ENCODE results near the gene RPL11.
"Not testable (repeated sequence)": the region's sequence is repeated elsewhere in the genome, so short reads cannot be mapped to it uniquely, and the experiment has no call there.

Gene RPL11

DNA sequence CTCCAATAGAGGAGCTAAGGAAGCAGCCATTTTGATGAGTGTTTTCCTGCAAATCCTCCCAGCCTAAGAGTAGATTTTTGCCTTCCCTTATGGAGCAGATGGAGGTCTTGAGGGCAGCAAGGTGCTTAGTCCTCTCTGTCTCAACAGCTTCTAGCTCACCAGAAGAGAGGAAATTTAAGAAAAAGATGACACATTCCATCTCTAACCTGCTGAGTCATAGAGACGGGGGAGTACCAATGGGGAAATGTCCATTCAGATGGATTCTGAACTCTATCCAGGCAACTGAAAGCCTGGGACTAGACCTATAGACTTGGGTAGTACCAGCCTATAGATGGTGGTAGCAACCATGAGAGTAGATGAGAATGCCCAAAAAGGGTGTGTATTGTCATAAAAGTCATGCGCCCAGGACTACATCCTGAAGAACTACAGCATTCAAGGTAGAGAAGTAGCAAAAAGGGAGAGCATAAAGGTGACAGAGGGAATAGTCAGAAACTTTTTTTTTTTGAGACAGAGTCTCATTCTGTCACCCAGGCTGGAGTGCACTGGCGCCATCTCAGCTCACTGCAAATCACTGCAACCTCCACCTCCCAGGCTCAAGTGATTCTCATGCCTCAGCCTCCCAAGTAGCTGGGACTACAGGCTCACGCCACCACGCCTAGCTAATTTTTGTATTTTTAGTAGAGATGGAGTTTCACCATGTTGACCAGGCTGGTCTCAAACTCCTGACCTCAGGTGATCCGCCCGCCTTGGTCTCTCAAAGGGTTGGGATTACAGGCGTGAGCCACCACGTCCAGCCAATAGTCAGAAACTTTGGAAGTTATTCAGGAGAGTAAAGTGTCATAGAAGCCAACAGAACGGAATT lies 41.0 kb downstream of the RPL11 start:
- Histone ChIP-seq H3K9me3 (ENCODE audit: control insufficient read depth, insufficient read depth, low read length) (no peaks in the 10 kb centered on the region), H3K9ac (ENCODE audit: low read depth, low read length) (no peak overlapping the region), H3K36me3 (ENCODE audit: insufficient read depth, low read length) (no peaks in the 10 kb centered on the region), H3K4me1 (ENCODE audit: insufficient read depth, low read length) (no peaks in the 10 kb centered on the region)

DNA sequence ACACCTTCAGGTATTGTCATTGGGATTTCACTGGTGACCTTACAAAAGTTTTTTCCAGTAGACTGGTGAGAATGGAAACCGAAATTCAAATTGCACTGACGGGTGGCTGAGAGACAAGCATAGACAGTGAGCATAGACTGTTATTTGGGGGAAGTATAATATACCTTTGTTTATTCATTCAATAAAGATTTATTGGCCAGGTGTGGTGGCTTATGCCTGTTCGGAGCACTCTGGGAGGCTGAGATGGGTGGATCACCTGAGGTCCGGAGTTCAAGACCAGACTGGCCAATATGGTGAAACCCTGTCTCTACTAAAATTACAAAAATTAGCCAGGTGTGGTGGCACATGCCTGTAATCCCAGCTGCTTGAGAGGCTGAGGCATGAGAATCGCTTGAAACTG lies 41.7 kb downstream of the RPL11 start:
- H3K4me1 ChIP-seq (ENCODE audit: insufficient read depth, low read length); H3K9ac ChIP-seq (ENCODE audit: low read depth, low read length); H3K36me3 ChIP-seq (ENCODE audit: insufficient read depth, low read length); H3K9me3 ChIP-seq (ENCODE audit: control insufficient read depth, insufficient read depth, low read length): not testable (repeated sequence)

DNA sequence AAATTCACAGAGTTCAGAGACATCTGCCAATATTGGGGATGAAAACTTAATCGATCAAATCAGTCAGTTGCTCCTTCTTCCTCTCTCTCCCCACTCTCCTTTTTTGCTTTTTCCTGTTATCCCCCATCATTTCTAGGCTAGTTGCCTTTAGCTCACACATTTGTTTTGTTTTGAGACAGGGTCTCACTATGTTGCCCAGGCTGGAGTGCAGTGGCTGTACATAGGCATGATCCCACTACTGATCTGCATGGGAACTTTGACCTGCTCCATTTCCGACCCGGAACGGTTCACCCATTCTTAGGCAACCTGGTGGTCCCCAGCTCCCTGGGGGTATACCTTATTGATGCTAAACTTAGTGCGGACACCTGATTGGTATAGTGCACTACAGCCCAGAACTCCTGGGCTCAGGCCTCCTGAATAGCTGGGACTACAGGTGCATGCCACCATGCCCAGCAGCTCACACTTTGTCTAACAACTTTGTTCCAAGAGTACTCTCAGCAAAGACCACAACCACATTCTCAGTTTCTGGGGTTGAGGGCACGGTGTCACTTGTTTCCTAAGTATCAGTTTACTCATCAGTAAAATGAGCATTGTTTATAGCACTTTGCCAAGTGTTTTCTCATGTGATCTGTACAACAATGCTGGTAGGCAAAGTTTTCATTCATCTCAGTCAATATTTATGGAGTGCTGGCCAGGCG lies 45.0 kb downstream of the RPL11 start:
- no peaks in the 10 kb centered on the region for H3K9me3 ChIP-seq (ENCODE audit: control insufficient read depth, insufficient read depth, low read length)
- no peaks in the 10 kb centered on the region for H3K36me3 ChIP-seq (ENCODE audit: insufficient read depth, low read length)
- no peak overlapping the region for H3K9ac ChIP-seq (ENCODE audit: low read depth, low read length)
- H3K4me1 ChIP-seq (ENCODE audit: insufficient read depth, low read length): no peaks in the 10 kb centered on the region

GRCh38 chr1:23741609-23742008 lies 50.0 kb downstream of the RPL11 start:
- Histone ChIP-seq H3K9me3 (ENCODE audit: control insufficient read depth, insufficient read depth, low read length) (no peaks in the 10 kb centered on the region), H3K4me1 (ENCODE audit: insufficient read depth, low read length) (peaks cover 6% of the 10 kb centered on the region; the same call in 1 of the 2 replicates), H3K9ac (ENCODE audit: low read depth, low read length) (no peak overlapping the region), H3K36me3 (ENCODE audit: insufficient read depth, low read length) (peaks cover 1% of the 10 kb centered on the region; the same call in 1 of the 2 replicates)

GRCh38 chr1:23742670-23743286 lies 51.2 kb downstream of the RPL11 start:
- Histone ChIP-seq H3K36me3 (ENCODE audit: insufficient read depth, low read length) (peaks cover 3% of the 10 kb centered on the region; the same call in 1 of the 2 replicates), H3K4me1 (ENCODE audit: insufficient read depth, low read length) (peaks cover 6% of the 10 kb centered on the region; the same call in 1 of the 2 replicates), H3K9ac (ENCODE audit: low read depth, low read length) (peak overlapping the region; percentile 90), H3K9me3 (ENCODE audit: control insufficient read depth, insufficient read depth, low read length) (no peaks in the 10 kb centered on the region)

DNA sequence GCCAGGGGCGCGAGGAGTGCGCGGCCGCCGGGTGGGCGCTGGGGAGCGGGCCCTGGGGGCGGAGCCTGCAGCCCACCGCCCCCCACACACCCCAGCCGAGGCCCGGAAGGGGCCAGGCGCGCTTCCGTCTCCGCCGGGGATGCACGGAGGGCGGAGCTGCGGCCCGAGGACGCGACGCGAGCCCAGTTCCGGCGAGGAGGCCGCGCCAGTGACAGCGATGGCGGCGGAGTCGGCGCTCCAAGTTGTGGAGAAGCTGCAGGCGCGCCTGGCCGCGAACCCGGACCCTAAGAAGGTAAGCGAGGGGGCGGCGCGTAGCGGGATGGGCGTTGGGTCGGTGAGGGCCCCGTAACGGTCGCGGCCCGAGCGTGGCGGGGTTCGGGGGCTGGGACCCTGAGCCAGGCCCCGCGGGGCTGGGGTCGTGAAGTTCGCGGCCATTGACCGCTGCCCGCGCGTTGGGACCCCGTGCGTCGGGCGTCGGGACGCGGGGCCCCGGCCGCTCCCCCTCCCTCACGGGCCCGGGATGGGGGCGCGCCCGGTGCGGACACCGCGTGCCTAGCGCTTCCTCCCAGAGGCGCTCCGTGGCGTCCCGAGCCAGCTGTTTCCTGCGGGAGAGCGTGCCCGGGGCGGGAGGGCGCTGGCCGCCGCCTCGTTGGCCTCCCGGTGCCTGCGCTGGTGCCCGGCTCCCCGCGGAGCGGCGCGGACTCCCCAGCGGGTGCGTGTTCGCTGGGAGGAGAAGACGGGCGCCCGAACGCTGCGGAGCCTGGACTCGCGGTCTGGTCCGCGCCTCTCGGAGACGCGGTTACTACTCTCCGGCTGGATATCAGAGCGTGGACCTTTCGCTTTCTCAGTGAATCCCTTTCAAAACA lies 51.9 kb downstream of the RPL11 start, which contains the start of gene ELOA:
ELOA (plus strand) TSS at position 185 of the 866 bp plus-strand sequence; CDS start at position 218, 33 bp downstream.
- Histone ChIP-seq H3K9ac (ENCODE audit: low read depth, low read length) (peak within 1 kb of the TSS; percentile 90), H3K4me1 (ENCODE audit: insufficient read depth, low read length) (peaks cover 6% of the 10 kb centered on the region; the same call in 1 of the 2 replicates), H3K9me3 (ENCODE audit: control insufficient read depth, insufficient read depth, low read length) (no peaks in the 10 kb centered on the region), H3K36me3 (ENCODE audit: insufficient read depth, low read length) (peaks cover 6% of the 10 kb centered on the region; the same call in 1 of the 2 replicates)

- peaks cover 11% of the 10 kb centered on the region for H3K36me3 ChIP-seq (ENCODE audit: insufficient read depth, low read length)
- H3K9me3 ChIP-seq (ENCODE audit: control insufficient read depth, insufficient read depth, low read length): no peaks in the 10 kb centered on the region
- H3K9ac ChIP-seq (ENCODE audit: low read depth, low read length): no peak overlapping the region
Measured at GRCh38 chr1:23745515-23745914, 53.9 kb downstream of the RPL11 start.

More at GRCh38 chr1:23745515-23745914, 53.9 kb downstream of the RPL11 start:
- H3K4me1 ChIP-seq (ENCODE audit: insufficient read depth, low read length): peaks cover 6% of the 10 kb centered on the region; the same call in 1 of the 2 replicates

Data from ES-I3 (cell line).